NCI-H345 treated with DMSO at 0.1 percent for 48 hours (cell line): Measurements from ENCODE around the gene MSI2.

Source experiments
- DNase-seq: peaks from one replicate; lab custom pipeline; 2025; ENCODE audit not compliant: unreplicated experiment; lab: John Stamatoyannopoulos, UW

The MSI2 gene

GRCh38 chr17:57451643-57452042 lies 195.3 kb downstream of the MSI2 start:
- no peak for DNase-seq

GRCh38 chr17:57453841-57454425 lies 197.6 kb downstream of the MSI2 start:
- no peak for DNase-seq

GRCh38 chr17:57454729-57455062 lies 198.4 kb downstream of the MSI2 start:
- DNase-seq, result no peak

GRCh38 chr17:57455063-57455914 lies 199.0 kb downstream of the MSI2 start:
- DNase-seq, result no peak

GRCh38 chr17:57456622-57457021 lies 200.3 kb downstream of the MSI2 start:
- no peak for DNase-seq

GRCh38 chr17:57457188-57457587 lies 200.9 kb downstream of the MSI2 start:
- DNase-seq, result no peak

- DNase-seq, result no peak
Measured at GRCh38 chr17:57458718-57459285, 202.5 kb downstream of the MSI2 start.

GRCh38 chr17:57459286-57459915 lies 203.1 kb downstream of the MSI2 start:
- DNase-seq, result no peak

- DNase-seq, result no peak
Measured at GRCh38 chr17:57461082-57461481, 204.8 kb downstream of the MSI2 start.

- no peak for DNase-seq
Measured at GRCh38 chr17:57462007-57462579, 205.8 kb downstream of the MSI2 start.

GRCh38 chr17:57463103-57463885 lies 207.0 kb downstream of the MSI2 start:
- DNase-seq, result no peak

- DNase-seq, result no peak
Measured at GRCh38 chr17:57464191-57464864, 208.0 kb downstream of the MSI2 start.

- no peak for DNase-seq
Measured at GRCh38 chr17:57465610-57466009, 209.3 kb downstream of the MSI2 start.

GRCh38 chr17:57466017-57466471 lies 209.7 kb downstream of the MSI2 start:
- DNase-seq, result no peak

GRCh38 chr17:57466521-57466920 lies 210.2 kb downstream of the MSI2 start:
- DNase-seq, result no peak

GRCh38 chr17:57467226-57467625 lies 210.9 kb downstream of the MSI2 start:
- no peak for DNase-seq

GRCh38 chr17:57467801-57468200 lies 211.5 kb downstream of the MSI2 start:
- DNase-seq, result no peak

GRCh38 chr17:57468932-57469775 lies 212.8 kb downstream of the MSI2 start:
- peak; percentile 36 for DNase-seq

GRCh38 chr17:57470906-57471305 lies 214.6 kb downstream of the MSI2 start:
- no peak for DNase-seq
